GM13976 (cell line): ENCODE results near the gene LCMT1.

ENCODE experiments used
- DNase-seq: peaks from one replicate; pipeline ENCODE4 v3.0.0; 2012; ENCODE audit warnings: low spot score
- in situ Hi-C: fragments of 300-500 bp; cut with MboI; formaldehyde crosslinking; loops from one replicate; pipeline ENCODE4 v1.12.0; 2022; ENCODE audit warnings: low sequenced_read_pairs, mixed read lengths, inconsistent platforms; ENCODE audit not compliant: unreplicated experiment
- TF ChIP-seq, protein P1 (sequence below): IDR thresholded peaks from 2 replicates; pipeline ENCODE4 v1.5.1; 2012; ENCODE audit warnings: borderline replicate concordance, mild to moderate bottlenecking; ENCODE audit not compliant: insufficient read depth; ENCODE audit errors: extremely low read depth, missing control alignments, control extremely low read depth

Gene LCMT1

DNA sequence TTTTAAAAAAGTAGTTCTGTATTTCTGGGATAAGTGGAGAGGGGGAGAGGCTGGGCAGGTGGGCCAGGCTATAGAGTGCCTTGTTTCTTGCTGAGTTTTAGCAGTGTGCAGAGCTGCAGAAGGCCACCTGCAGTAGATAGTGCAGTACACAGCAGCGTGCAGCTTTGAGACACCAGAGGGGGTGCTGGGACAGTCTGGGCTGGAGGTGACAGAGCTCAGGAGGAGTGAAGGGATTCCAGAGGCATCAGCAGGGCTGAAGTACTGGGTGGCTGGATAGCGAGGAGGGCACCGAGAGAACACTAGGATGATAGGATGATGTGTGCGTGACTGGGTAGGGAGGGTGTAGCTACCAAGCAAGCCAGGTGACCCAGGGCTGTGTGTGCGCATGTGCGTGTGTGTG lies 26.6 kb downstream of the LCMT1 start:
- in situ Hi-C loops, result no loop called here

DNA sequence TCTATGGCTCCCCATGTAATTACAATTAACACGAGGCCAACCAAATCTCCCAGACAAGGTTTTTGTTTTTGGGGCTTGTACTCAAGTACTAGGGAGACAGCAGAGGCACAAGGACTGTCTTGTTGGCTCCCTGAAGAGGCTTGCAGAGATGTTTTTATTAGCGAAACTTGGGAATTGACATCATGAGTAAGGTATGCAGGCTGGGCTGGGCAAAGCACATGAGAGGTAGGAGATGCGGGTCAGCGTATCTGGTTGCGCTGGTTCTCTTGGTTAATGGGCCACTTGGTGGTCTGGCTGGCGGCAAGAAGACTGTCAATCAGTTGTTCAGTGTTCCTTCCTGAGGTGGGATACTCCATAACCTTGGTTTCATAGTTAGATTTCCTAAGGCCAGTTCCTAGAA lies 28.9 kb downstream of the LCMT1 start:
- TF ChIP-seq, protein P1, sequence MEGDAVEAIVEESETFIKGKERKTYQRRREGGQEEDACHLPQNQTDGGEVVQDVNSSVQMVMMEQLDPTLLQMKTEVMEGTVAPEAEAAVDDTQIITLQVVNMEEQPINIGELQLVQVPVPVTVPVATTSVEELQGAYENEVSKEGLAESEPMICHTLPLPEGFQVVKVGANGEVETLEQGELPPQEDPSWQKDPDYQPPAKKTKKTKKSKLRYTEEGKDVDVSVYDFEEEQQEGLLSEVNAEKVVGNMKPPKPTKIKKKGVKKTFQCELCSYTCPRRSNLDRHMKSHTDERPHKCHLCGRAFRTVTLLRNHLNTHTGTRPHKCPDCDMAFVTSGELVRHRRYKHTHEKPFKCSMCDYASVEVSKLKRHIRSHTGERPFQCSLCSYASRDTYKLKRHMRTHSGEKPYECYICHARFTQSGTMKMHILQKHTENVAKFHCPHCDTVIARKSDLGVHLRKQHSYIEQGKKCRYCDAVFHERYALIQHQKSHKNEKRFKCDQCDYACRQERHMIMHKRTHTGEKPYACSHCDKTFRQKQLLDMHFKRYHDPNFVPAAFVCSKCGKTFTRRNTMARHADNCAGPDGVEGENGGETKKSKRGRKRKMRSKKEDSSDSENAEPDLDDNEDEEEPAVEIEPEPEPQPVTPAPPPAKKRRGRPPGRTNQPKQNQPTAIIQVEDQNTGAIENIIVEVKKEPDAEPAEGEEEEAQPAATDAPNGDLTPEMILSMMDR, result no peak

More for the DNA sequence above, 26.6 kb downstream of the LCMT1 start:
- TF ChIP-seq, protein P1, result no peak
- DNase-seq, result no peak

DNA sequence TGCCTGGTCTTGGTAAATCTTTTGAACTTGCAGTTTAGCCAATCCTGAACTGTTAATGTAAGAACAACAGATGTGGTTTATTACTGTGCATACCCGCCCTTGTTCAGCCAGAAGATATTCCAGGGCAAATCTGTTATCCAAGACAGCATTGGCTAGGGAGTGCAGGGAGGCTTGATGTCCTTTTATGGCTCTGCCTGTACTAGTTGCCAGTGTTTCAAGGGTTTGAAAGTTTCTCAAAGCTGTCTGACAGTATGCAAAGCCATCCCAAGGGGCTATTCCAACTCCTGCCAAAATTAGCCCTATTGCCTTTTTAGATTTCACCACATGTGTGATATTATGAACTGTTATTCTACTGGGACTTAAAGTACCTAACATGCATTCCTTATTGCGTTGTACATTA lies 30.1 kb downstream of the LCMT1 start:
- TF ChIP-seq, protein P1, result no peak
- in situ Hi-C loops, result no loop called here
- DNase-seq, result no peak

More for the DNA sequence above, 28.9 kb downstream of the LCMT1 start:
- in situ Hi-C loops, result no loop called here
- DNase-seq, result no peak

DNA sequence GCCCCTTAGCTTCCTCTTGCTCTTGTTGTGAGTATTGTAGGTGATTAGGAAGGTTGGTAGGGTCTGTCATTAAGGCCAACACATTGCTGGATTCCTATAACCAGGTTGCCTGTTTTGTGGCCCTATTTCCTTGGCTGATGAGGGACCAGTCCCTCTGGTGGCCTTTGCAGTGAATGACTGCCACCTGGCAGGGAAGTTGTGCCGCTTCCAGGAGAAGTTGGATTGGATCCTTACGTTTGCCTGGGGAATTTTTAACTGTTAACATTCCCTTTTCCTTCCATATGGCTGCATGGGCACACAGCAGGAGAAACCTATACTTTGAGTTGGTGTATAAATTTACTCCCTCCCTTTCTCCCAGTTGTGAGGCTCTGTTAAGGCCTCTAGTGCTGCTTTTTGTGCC lies 32.4 kb downstream of the LCMT1 start:
- in situ Hi-C loops, result no loop called here
- TF ChIP-seq, protein P1, result no peak
- DNase-seq, result no peak

DNA sequence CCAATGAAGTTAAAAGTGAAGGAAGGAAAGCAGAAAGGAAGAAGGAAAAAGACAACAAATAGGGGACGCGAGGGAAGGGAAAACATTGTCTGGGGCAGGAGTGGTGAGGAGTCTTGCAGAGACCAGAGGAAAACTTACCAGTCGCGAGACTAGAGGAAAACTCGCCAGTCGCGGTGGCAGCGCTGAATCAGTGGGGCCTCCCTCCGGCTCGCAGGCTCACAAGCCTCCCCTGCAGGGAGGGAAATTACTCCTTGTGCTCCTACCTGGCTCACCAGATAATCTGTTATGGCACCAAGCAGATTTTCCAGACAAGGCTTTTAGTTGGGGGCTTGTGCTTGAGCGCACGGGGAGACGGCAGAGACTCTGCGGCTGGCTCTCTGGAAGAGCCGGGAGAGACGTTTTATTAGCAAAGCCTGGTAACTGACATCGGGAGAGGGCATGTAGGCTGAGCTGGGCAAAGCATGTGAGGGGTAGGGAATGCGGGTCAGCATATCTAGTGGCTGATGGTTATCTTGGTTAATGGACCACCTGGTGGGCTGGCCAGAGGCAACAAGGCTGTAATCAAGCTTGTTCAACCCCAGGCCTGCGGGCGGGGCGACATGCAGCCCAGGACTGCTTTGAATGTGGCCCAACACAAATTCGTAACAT lies 37.1 kb downstream of the LCMT1 start:
- in situ Hi-C loops, result no loop called here
- TF ChIP-seq, protein P1, result no peak
- no peak for DNase-seq

DNA sequence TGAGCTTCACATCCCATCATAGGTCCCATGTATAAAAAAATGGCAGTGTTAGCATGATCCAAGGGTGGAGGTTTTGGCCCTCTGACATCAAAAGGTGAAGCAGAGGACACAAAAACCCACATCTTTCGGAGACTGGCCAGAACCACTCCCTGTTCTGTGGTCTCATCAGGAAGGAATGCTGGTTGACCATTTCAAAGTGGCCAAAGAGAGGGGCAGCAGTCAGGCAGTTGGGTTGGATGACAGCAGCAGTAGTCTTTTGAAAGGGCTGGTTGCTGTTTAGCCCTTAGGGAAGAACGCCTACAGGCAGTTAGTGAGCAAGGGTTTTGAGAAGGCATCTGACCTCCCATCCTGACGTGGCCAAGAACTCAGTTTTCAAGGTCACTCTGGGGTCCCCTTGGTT lies 40.5 kb downstream of the LCMT1 start:
- TF ChIP-seq, protein P1, result no peak
- no peak for DNase-seq
- in situ Hi-C loops, result no loop called here
